ENCODE data around the gene REX1BD.

DNA sequence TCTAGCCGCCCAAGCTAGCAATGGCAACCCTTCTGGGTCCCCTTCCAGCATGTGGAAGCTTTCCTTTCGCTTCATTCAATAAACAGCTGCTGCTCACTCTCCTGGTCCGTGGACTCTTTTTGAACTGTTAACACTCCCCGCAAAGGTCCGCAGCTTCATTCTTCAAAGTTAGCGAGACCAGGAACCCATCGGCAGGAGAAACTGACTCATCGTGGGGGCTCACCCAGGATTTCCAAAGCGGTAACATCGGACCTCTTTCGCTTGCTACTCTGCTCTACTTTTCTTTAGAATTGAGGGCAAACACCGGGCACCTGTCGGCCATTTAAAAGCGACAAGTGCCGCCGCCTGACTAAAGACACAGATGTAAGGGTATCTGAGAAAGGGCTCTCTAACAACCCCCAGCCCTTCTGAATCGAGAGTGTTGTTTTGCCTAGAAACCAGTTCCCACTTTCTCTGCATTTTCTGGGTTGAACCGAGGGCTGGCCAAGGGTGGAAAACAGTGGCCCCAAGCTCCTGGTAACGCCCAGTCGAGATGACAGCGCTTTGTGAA, 11.2 kb upstream of the REX1BD start:
- TF ChIP-seq POLR2A (IDR thresholded peaks at IDR 0.05; ENCODE audit: low read depth, low read length) (peak; percentile 15; the same call in 1 of the 2 replicates), MAZ (IDR thresholded peaks at IDR 0.05; ENCODE audit: borderline replicate concordance, low read depth, low read length) (no peak), SMC3 (IDR thresholded peaks at IDR 0.05; ENCODE audit: low read depth, low read length) (no peak), RAD21 (IDR thresholded peaks at IDR 0.05; ENCODE audit: low read length) (no peak), RFX5 (IDR thresholded peaks at IDR 0.05; ENCODE audit: low read depth, low read length) (no peak), BHLHE40 (IDR thresholded peaks at IDR 0.05; ENCODE audit: low read depth, low read length) (no peak), MXI1 (IDR thresholded peaks at IDR 0.05; ENCODE audit: borderline replicate concordance, low read depth, low read length) (no peak), CEBPB (IDR thresholded peaks at IDR 0.05; ENCODE audit: low read depth, low read length) (no peak)
- TF ChIP-seq, protein P1, sequence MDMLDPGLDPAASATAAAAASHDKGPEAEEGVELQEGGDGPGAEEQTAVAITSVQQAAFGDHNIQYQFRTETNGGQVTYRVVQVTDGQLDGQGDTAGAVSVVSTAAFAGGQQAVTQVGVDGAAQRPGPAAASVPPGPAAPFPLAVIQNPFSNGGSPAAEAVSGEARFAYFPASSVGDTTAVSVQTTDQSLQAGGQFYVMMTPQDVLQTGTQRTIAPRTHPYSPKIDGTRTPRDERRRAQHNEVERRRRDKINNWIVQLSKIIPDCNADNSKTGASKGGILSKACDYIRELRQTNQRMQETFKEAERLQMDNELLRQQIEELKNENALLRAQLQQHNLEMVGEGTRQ (IDR thresholded peaks at IDR 0.05; ENCODE audit: low read depth, low read length): no peak
- TF ChIP-seq, protein P2, sequence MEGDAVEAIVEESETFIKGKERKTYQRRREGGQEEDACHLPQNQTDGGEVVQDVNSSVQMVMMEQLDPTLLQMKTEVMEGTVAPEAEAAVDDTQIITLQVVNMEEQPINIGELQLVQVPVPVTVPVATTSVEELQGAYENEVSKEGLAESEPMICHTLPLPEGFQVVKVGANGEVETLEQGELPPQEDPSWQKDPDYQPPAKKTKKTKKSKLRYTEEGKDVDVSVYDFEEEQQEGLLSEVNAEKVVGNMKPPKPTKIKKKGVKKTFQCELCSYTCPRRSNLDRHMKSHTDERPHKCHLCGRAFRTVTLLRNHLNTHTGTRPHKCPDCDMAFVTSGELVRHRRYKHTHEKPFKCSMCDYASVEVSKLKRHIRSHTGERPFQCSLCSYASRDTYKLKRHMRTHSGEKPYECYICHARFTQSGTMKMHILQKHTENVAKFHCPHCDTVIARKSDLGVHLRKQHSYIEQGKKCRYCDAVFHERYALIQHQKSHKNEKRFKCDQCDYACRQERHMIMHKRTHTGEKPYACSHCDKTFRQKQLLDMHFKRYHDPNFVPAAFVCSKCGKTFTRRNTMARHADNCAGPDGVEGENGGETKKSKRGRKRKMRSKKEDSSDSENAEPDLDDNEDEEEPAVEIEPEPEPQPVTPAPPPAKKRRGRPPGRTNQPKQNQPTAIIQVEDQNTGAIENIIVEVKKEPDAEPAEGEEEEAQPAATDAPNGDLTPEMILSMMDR (conservative IDR thresholded peaks at IDR 0.05; ENCODE audit: low read depth, low read length): no peak
- TF ChIP-seq, protein P3, sequence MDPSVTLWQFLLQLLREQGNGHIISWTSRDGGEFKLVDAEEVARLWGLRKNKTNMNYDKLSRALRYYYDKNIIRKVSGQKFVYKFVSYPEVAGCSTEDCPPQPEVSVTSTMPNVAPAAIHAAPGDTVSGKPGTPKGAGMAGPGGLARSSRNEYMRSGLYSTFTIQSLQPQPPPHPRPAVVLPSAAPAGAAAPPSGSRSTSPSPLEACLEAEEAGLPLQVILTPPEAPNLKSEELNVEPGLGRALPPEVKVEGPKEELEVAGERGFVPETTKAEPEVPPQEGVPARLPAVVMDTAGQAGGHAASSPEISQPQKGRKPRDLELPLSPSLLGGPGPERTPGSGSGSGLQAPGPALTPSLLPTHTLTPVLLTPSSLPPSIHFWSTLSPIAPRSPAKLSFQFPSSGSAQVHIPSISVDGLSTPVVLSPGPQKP (IDR thresholded peaks at IDR 0.05; ENCODE audit: borderline replicate concordance, low read depth, low read length): no peak

Measured in IMR-90 (cell line).